Superior temporal gyrus (tissue), 1 donor: Measurements from ENCODE around the gene COL6A2.
"Not testable (repeated sequence)": the region's sequence is repeated elsewhere in the genome, so short reads cannot be mapped to it uniquely, and the experiment has no call there.

Experiments used
- DNase-seq: peaks from one replicate; pipeline ENCODE4 v3.0.0-alpha.2; 2016; ENCODE audit errors: extremely low spot score

COL6A2 gene

DNA sequence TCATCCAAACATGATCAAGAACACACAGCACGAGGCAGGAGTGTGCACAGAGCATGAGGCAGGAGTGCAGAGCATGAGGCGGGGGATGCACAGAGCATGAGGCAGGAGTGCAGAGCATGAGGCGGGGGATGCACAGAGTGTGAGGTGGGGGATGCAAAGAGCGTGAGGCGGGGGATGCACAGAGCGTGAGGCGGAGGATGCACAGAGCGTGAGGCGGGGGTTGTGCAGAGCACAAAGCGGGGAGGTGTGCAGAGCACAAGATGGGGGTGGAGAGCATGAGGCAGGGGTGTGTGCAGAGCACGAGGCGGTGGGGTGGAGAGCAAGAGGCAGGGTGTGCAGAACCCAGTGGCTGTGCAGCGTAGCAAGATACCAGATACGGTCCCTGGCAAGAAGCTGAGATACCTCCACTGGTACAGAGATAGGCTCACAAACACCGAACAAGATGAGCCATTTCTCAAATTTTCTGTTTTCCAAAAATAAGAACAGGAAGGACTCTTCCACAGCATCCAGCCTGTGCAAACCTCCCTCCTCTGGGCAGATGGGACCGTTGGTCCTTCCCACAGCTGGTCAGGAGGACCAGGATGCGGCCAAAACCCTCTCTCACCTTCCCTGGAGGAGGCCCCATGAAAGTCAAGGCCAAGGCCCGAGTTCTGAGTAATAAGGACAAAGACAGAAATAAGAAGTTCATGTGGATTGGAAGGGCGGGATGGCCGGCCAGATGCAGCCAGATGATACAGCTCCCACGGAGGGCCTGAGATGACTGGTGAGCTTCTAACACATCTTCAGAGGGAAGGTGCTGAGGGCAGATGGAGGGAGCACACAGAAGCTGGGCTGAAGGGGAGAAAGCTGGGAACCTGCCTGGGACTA lies 74.3 kb downstream of the COL6A2 start:
- DNase-seq: no peak

DNA sequence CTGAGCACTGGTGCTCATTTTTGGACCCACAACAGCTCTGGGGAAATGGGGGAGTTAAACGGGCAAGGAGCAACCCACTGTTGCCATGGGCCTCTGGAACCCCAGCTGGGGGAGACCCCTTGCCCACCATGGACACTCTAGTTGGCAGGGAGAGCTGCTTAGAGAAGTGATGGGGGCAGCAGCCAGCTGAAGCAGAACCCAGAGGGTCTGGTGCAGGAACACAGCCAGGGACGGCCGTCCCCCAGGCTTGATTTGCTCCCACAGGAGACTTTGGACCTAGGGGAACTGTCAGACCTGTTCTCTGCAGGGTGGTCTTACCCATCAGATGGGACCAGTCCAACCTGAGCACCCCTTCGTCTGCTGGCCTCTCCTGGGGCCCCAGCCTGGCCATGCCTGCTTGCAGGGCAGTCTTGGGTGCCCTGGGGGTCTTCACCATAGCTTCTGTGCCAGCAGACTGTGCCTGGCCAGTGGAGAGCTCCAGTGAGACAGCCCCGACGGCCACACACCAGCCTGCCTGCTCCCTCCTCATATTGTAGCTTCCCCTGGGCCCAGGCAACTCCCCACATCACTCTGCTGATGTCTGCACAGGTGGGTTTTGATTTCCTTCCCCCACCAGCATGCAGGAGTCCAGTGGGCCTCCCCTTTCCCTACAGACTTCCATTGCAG lies 75.1 kb downstream of the COL6A2 start:
- no peak for DNase-seq

DNA sequence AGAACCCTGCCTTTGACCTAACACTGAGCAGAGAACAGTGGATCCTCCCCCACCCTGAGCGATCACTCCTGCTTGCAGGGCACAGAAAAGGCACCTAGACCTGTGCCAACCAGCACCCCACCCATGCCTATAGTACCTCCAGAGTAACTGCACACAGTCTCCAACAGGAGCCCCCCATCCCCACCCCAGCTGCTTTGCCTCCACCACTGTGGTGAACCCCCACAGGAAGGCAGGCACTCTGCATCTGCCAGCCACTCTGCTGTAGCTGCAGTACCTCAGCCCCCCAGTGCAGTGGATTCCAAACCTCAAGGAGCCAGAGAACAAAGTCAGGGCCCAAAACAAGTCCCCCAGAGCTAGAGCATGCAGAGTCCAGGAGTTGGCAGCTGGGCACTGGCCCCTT lies 75.7 kb downstream of the COL6A2 start:
- DNase-seq: no peak

DNA sequence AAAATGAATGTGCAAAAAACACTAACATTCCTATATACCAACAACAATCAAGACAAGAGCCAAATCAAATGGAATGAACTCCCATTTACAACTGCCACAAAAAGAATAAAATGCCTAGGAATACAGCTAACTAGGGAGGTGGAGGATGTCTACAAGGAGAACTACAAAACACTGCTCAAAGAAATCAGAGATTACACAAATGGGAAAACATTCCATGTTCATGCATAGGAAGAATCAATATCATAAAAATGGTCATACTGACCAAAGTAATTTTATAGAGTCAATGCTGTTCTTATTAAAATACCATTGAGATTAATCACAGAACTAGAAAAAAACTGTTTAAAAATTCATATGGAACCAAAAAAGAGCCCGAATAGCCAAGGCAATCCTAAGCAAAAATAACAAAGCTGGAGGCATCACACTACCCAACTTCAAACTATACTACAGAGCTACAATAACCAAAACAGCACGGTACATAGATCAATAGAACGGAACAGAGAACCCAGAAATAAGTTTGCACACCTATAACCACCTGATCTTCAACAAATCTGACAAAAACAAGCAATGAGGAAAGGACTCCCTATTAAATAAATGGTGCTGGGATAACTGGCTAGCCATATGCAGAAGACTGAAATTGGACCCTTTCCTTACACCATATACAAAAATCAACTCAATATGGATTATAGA lies 78.7 kb downstream of the COL6A2 start:
- not testable (repeated sequence) for DNase-seq

DNA sequence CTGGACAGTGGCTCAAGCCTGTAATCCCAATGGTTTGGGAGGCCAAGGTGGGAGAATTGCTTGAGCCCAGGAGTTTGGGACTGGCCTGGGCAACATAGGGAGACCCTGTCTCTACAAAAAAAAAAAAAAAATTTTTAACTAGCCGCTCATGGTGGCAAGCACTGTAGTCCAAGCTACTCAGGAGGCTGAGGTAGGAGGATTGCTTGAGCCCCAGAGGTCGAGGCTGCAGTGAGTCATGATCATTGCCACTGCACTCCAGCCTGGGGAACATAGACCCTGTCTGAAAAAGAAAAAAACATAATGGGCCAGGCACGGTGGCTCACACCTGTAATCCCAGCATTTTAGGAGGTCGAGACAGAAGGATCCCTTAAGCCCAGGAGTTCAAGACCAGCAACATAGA lies 81.0 kb downstream of the COL6A2 start:
- DNase-seq: no peak
